Thymus (tissue), 11 donors: Measurements from ENCODE around the gene EXOC3. TPM values are rescaled to one million over a fixed set of nuclear protein-coding genes. Genes with fewer than 3 reads are reported as not detected.

Experiments
- DNase-seq, 9 donors: peaks; one replicate each; pipeline ENCODE4 v3.0.0-alpha.2; 2013; ENCODE audit warnings: low spot score in 9 of 9, low read depth in 6 of 9, missing footprints in 1 of 9
- H3K27ac ChIP-seq, 2 donors: one replicate each; pipeline ENCODE4 v1.5.1; 2013; ENCODE audit warnings: control low read depth in 1 of 2, low read depth in 1 of 2, low read length in 1 of 2, mild to moderate bottlenecking in 1 of 2, moderate library complexity in 1 of 2
- H3K27me3 ChIP-seq, 2 donors: one replicate each; pipeline ENCODE4 v1.5.1; 2013; ENCODE audit warnings: low read length in 1 of 2; ENCODE audit not compliant: control insufficient read depth in 2 of 2, insufficient read depth in 1 of 2
- H3K36me3 ChIP-seq, 2 donors: one replicate each; pipeline ENCODE4 v1.5.1; 2013; ENCODE audit warnings: low read length in 1 of 2, mild to moderate bottlenecking in 1 of 2, moderate library complexity in 1 of 2; ENCODE audit not compliant: control insufficient read depth in 2 of 2, insufficient read depth in 2 of 2
- H3K4me1 ChIP-seq, 2 donors: one replicate each; pipeline ENCODE4 v1.5.1; 2013; ENCODE audit warnings: low read length in 2 of 2; ENCODE audit not compliant: control insufficient read depth in 2 of 2, insufficient read depth in 2 of 2
- H3K4me3 ChIP-seq, 2 donors: one replicate each; pipeline ENCODE4 v1.5.1; 2013; ENCODE audit warnings: low read length in 2 of 2, control low read depth in 1 of 2, mild to moderate bottlenecking in 1 of 2
- H3K9me3 ChIP-seq, 2 donors: one replicate each; pipeline ENCODE4 v1.5.1; 2013; ENCODE audit warnings: low read length in 1 of 2, mild to moderate bottlenecking in 1 of 2; ENCODE audit not compliant: control insufficient read depth in 2 of 2, insufficient read depth in 1 of 2
- WGBS: extraction: QIAGEN DNeasy Blood & Tissue Kit; methylation state at CpG from one replicate; pipeline ENCODE4 v1.1.7; 2013; 5-methylcytosine and 5-hydroxymethylcytosine counted together
- polyA plus RNA-seq: library from polyadenylated mRNA; stranded (reverse); fragments of 200-250 nt; gene quantifications from one replicate; pipeline ENCODE4 v1.2.3, GENCODE V29; 2013
- total RNA-seq: library from RNA; stranded (reverse); fragments of 120-200 nt; gene quantifications from one replicate; pipeline ENCODE4 v1.2.4, GENCODE V29; 2013
- donor health status: healthy.

Gene EXOC3
- total and polyA plus RNA-seq, 2 donors, result 27.2 to 60.0 TPM

DNA sequence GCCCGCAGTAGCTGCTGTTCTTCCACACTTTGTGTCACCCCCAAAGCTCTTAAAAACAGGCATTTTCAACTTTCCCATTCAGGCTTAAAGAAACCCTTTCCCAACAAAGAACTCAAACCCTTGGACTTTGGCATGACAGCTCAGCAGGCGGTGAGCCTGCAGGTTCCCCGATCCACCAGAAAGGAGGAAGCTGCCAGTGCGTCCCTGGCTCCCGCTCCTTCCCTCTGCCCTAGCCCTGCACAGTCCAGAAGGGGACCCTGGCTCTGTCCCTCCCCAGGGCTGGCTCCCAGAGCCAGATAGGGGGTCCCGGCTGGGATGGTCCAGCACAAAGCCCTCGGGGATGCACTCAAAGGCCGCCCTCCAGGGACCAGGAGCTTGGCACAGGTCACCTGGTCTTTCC, 71.7 kb downstream of the EXOC3 start:
- WGBS, result 81% methylated on average over 8 of the region's 8 CpGs
- no peak overlapping the region for H3K27ac ChIP-seq
- H3K4me1 ChIP-seq, result no peaks in the 10 kb centered on the region
- DNase-seq, result no peak
- H3K36me3 ChIP-seq, result no peaks in the 10 kb centered on the region
- no peaks in the 10 kb centered on the region for H3K9me3 ChIP-seq
- H3K27me3 ChIP-seq, result peaks cover 0 to 33% of the 10 kb centered on the region in 2 donors
- H3K4me3 ChIP-seq, result no peak overlapping the region

DNA sequence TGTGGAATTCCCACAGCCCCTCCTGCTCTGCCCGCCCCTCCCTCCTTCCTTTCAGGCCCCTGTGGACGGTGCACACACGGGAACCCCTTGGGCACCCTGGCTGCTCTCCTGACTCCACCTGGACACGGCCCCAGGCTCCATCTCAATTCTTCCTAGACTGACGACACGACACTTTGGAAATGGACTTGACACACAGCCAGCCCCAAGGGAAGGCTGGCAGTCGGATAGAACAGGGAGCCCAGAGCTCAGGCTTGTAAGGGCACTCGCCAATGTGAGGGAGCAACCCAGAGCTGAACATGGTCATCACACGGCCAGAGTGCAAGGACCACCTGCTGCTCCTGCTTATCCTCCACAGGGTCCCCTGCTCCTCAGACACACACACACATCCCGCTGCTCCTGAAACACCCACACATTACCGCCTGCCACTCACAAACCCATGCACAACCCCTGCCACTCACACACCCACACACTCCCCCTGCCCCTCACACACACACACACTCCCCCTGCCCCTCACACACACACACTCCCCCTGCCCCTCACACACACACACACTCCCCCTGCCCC, 72.4 kb downstream of the EXOC3 start:
- H3K27ac ChIP-seq, result no peak overlapping the region
- DNase-seq, result no peak
- WGBS, result 74% methylated on average over 11 of the region's 11 CpGs
- no peaks in the 10 kb centered on the region for H3K4me1 ChIP-seq
- peaks cover 2 to 34% of the 10 kb centered on the region in 2 donors for H3K27me3 ChIP-seq
- H3K4me3 ChIP-seq, result no peak overlapping the region
- no peaks in the 10 kb centered on the region for H3K36me3 ChIP-seq
- H3K9me3 ChIP-seq, result no peaks in the 10 kb centered on the region

GRCh38 chr5:516338-516925, 73.5 kb downstream of the EXOC3 start:
- no peak overlapping the region for H3K27ac ChIP-seq
- WGBS, result 89% methylated on average over 10 of the region's 10 CpGs
- peaks cover 2 to 45% of the 10 kb centered on the region in 2 donors for H3K27me3 ChIP-seq
- no peaks in the 10 kb centered on the region for H3K9me3 ChIP-seq
- no peaks in the 10 kb centered on the region for H3K4me1 ChIP-seq
- no peak overlapping the region for H3K4me3 ChIP-seq
- DNase-seq, result no peak
- H3K36me3 ChIP-seq, result no peaks in the 10 kb centered on the region

Other genes starting within 250 kb of the EXOC3 start
- gene CCDC127, start 225.0 kb upstream of the EXOC3 start, total RNA-seq, result 3.9 TPM
- 3.4 TPM for gene CCDC127, start 225.0 kb upstream of the EXOC3 start, polyA plus RNA-seq
- gene SDHA, start 224.9 kb upstream of the EXOC3 start, total RNA-seq, result 77.5 TPM
- 71.7 TPM for gene SDHA, start 224.9 kb upstream of the EXOC3 start, polyA plus RNA-seq
- gene PDCD6, start 171.5 kb upstream of the EXOC3 start, total RNA-seq, result 127 TPM
- gene PDCD6, start 171.5 kb upstream of the EXOC3 start, polyA plus RNA-seq, result 162 TPM
- 0.52 TPM for gene AHRR, start 121.5 kb upstream of the EXOC3 start, total RNA-seq
- gene AHRR, start 121.5 kb upstream of the EXOC3 start, polyA plus RNA-seq, result 0.34 TPM
- 1.3 TPM for gene SLC9A3, start 81.3 kb downstream of the EXOC3 start, total RNA-seq
- gene SLC9A3, start 81.3 kb downstream of the EXOC3 start, polyA plus RNA-seq, result 1.9 TPM
- 6.0 TPM for gene CEP72, start 169.2 kb downstream of the EXOC3 start, total RNA-seq
- gene CEP72, start 169.2 kb downstream of the EXOC3 start, polyA plus RNA-seq, result 5.0 TPM